IMR-90 (cell line): ENCODE data around the gene TTLL11. TPM values are rescaled to one million over a fixed set of nuclear protein-coding genes. Genes with fewer than 3 reads are reported as not detected.

ENCODE experiments used
- ATAC-seq: fragments of 200-7000 bp; cut with Tn5 transposase; 2 replicates; pipeline ENCODE4 v1.9.1; 2020; ENCODE audit warnings: low read depth, mild to moderate bottlenecking, moderate library complexity
- BruUV-seq: library from RNA; stranded (reverse); fragments of 400-500 nt; replicated peaks from 2 replicates; lab custom pipeline; 2021; lab: Mats Ljungman, UMichigan
- CTCF ChIA-PET: fragments of 300-600 bp; formaldehyde crosslinking; extraction: SDS; loops from one replicate; lab custom pipeline; 2021; ENCODE audit warnings: antibody characterized with exemption; lab: Yijun Ruan, JAX
- POLR2A ChIA-PET: fragments of 300-600 bp; sonication (Branson Sonifier 250); formaldehyde crosslinking; loops from one replicate; lab custom pipeline; 2022; ENCODE audit warnings: antibody characterized with exemption; ENCODE audit not compliant: unreplicated experiment; lab: Charles Lee
- DNase-seq: peaks from one replicate; pipeline ENCODE4 v3.0.0; 2013
- H2AFZ ChIP-seq: replicated peaks from 2 replicates; pipeline ENCODE3; 2013; ENCODE audit warnings: low read length, mild to moderate bottlenecking; ENCODE audit not compliant: poor library complexity
- H2AK5ac ChIP-seq: 2 replicates; pipeline ENCODE4 v1.6.1; 2013; ENCODE audit warnings: low read depth, low read length, inconsistent platforms
- H2AK9ac ChIP-seq: replicated peaks from 2 replicates; pipeline ENCODE3; 2013; ENCODE audit warnings: mild to moderate bottlenecking, low read depth, low read length, moderate library complexity; ENCODE audit not compliant: poor library complexity
- H2BK120ac ChIP-seq: 2 replicates; pipeline ENCODE4 v1.6.1; 2013; ENCODE audit warnings: low read depth, low read length, inconsistent platforms
- H2BK15ac ChIP-seq: 3 replicates; pipeline ENCODE4 v1.6.1; 2013; ENCODE audit warnings: low read depth, low read length, inconsistent platforms
- H2BK20ac ChIP-seq: 2 replicates; pipeline ENCODE4 v1.6.1; 2013; ENCODE audit warnings: low read depth, mild to moderate bottlenecking, inconsistent platforms, low read length, moderate library complexity
- H2BK5ac ChIP-seq: 2 replicates; pipeline ENCODE4 v1.6.1; 2013; ENCODE audit warnings: mild to moderate bottlenecking, low read depth, low read length, inconsistent platforms; ENCODE audit not compliant: poor library complexity, severe bottlenecking
- H3K14ac ChIP-seq: replicated peaks from 2 replicates; pipeline ENCODE4 v1.6.1; 2013; ENCODE audit warnings: low read depth, low read length, inconsistent platforms
- H3K18ac ChIP-seq: 2 replicates; pipeline ENCODE4 v1.6.1; 2013; ENCODE audit warnings: low read depth, low read length, control low read depth
- H3K23ac ChIP-seq: 2 replicates; pipeline ENCODE4 v1.6.1; 2013; ENCODE audit warnings: low read depth, low read length, inconsistent platforms
- H3K27ac ChIP-seq: 2 replicates; pipeline ENCODE4 v1.5.1; 2013; ENCODE audit warnings: mild to moderate bottlenecking, control low read depth, low read length; ENCODE audit not compliant: insufficient read depth
- H3K27me3 ChIP-seq: 2 replicates; pipeline ENCODE4 v1.6.1; 2013; ENCODE audit warnings: low read length; ENCODE audit not compliant: control insufficient read depth, insufficient read depth
- H3K36me3 ChIP-seq: 2 replicates; pipeline ENCODE4 v1.6.1; 2013; ENCODE audit warnings: low read length, mixed read lengths; ENCODE audit not compliant: control insufficient read depth, insufficient read depth
- H3K4ac ChIP-seq: 2 replicates; pipeline ENCODE4 v1.6.1; 2013; ENCODE audit warnings: low read depth, low read length, inconsistent platforms
- H3K4me1 ChIP-seq: 2 replicates; pipeline ENCODE4 v1.6.1; 2013; ENCODE audit warnings: low read length, mixed read lengths; ENCODE audit not compliant: control insufficient read depth, insufficient read depth
- H3K4me2 ChIP-seq: 2 replicates; pipeline ENCODE4 v1.6.1; 2013; ENCODE audit warnings: low read depth, mild to moderate bottlenecking, control low read depth, low read length, moderate library complexity
- H3K4me3 ChIP-seq: 2 replicates; pipeline ENCODE4 v1.5.1; 2013; ENCODE audit warnings: low read depth, mild to moderate bottlenecking, control low read depth, low read length, moderate library complexity; ENCODE audit not compliant: insufficient read depth
- H3K56ac ChIP-seq: 2 replicates; pipeline ENCODE4 v1.6.1; 2013; ENCODE audit warnings: low read length, inconsistent platforms; ENCODE audit not compliant: insufficient read depth; ENCODE audit errors: extremely low read depth
- H3K79me1 ChIP-seq, 2 experiments: 2 replicates each; pipeline ENCODE4 v1.6.1; 2013; ENCODE audit warnings: low read length in 2 of 2, inconsistent platforms in 1 of 2, low read depth in 1 of 2
- H3K9ac ChIP-seq: 2 replicates; pipeline ENCODE4 v1.6.1; 2013; ENCODE audit warnings: low read depth, low read length, control low read depth
- H3K9me1 ChIP-seq: 2 replicates; pipeline ENCODE4 v1.6.1; 2013; ENCODE audit warnings: low read length, inconsistent platforms; ENCODE audit not compliant: insufficient read depth
- H3K9me3 ChIP-seq: 2 replicates; pipeline ENCODE4 v1.6.1; 2013; ENCODE audit warnings: low read length; ENCODE audit not compliant: control insufficient read depth, insufficient read depth
- H4K20me1 ChIP-seq: 2 replicates; pipeline ENCODE4 v1.6.1; 2013; ENCODE audit warnings: low read length, inconsistent platforms; ENCODE audit not compliant: insufficient read depth
- H4K5ac ChIP-seq: 2 replicates; pipeline ENCODE4 v1.6.1; 2013; ENCODE audit warnings: mild to moderate bottlenecking, low read depth, low read length, control low read depth
- H4K8ac ChIP-seq, 2 experiments: 2 replicates each; pipeline ENCODE4 v1.6.1; 2013; ENCODE audit warnings: low read depth in 2 of 2, low read length in 2 of 2, control low read depth in 1 of 2, inconsistent platforms in 1 of 2
- H4K91ac ChIP-seq: 2 replicates; pipeline ENCODE4 v1.6.1; 2013; ENCODE audit warnings: low read depth, low read length, inconsistent platforms; ENCODE audit not compliant: insufficient read depth
- BHLHE40 ChIP-seq: fragments of 150-350 bp; IDR thresholded peaks from 2 replicates; pipeline ENCODE4 v1.6.1; 2016; ENCODE audit warnings: mild to moderate bottlenecking, low read depth, low read length
- ELK1 ChIP-seq: fragments of 150-350 bp; IDR thresholded peaks from 2 replicates; pipeline ENCODE4 v1.6.1; 2016; ENCODE audit warnings: low read depth, mild to moderate bottlenecking, low read length, moderate library complexity, borderline replicate concordance
- FOS ChIP-seq: fragments of 150-350 bp; IDR thresholded peaks from 2 replicates; pipeline ENCODE4 v1.6.1; 2016; ENCODE audit warnings: low read depth, low read length
- MXI1 ChIP-seq: IDR thresholded peaks from 2 replicates; pipeline ENCODE4 v1.6.1; 2012; ENCODE audit warnings: low read depth, mild to moderate bottlenecking, low read length, moderate library complexity, borderline replicate concordance
- NFE2L2 ChIP-seq: fragments of 150-350 bp; IDR thresholded peaks from 2 replicates; pipeline ENCODE4 v1.6.1; 2016; ENCODE audit warnings: low read depth, mild to moderate bottlenecking, low read length
- POLR2A ChIP-seq: IDR thresholded peaks from 2 replicates; pipeline ENCODE4 v1.6.1; 2012; ENCODE audit warnings: mild to moderate bottlenecking, low read depth, low read length
- RFX5 ChIP-seq: IDR thresholded peaks from 2 replicates; pipeline ENCODE4 v1.8.0; 2012; ENCODE audit warnings: low read depth, mild to moderate bottlenecking, low read length, moderate library complexity
- USF2 ChIP-seq: fragments of 150-350 bp; IDR thresholded peaks from 2 replicates; pipeline ENCODE4 v1.6.1; 2017; ENCODE audit warnings: mild to moderate bottlenecking, antibody characterized with exemption, low read length, low read depth
- WGBS, 2 experiments: methylation state at CpG; one replicate each; pipeline versions ENCODE4 v1.1.5 to v1.1.7; 2013; ENCODE audit warnings: missing lambda C conversion rate in 2 of 2; ENCODE audit not compliant: insufficient read length in 1 of 2; ENCODE audit errors: extremely low coverage in 2 of 2; 5-methylcytosine and 5-hydroxymethylcytosine counted together
- dilution Hi-C: fragments of 300-500 bp; cut with HindIII; formaldehyde crosslinking; loops from one replicate; pipeline ENCODE4 v1.14.3; 2018; ENCODE audit warnings: low sequenced_read_pairs; ENCODE audit not compliant: unreplicated experiment
- in situ Hi-C: fragments of 300-500 bp; cut with MboI; formaldehyde crosslinking; loops from 3 replicates; pipeline ENCODE4 v1.14.3; 2019; ENCODE audit warnings: low sequenced_read_pairs, inconsistent platforms, mixed read lengths
- intact Hi-C: fragments of 100-400 bp; cut with micrococcal nuclease; formaldehyde crosslinking; loops from 2 replicates; pipeline ENCODE4 v1.10.0; 2022
- polyA plus RNA-seq, 3 experiments: library from polyadenylated mRNA; depleted of rRNA; stranded (reverse); fragments of >200 nt; gene quantifications; 2 replicates each; pipeline ENCODE4 v1.2.3, GENCODE V29; 2012; ENCODE audit warnings: low replicate concordance in 1 of 3
- total RNA-seq: library from RNA; depleted of rRNA; stranded (reverse); fragments of >200 nt; gene quantifications from 2 replicates; pipeline ENCODE4 v1.2.3, GENCODE V29; 2012

The TTLL11 gene
- total and polyA plus RNA-seq, 2 of the 4 experiments (the other 2 are of a cell fraction) = 2.0 to 4.6 TPM

- peak overlapping the region; percentile 69; the same call in 1 of the 2 replicates for H2BK20ac ChIP-seq
- H4K91ac ChIP-seq = peak overlapping the region; percentile 11; the same call in 1 of the 2 replicates
- WGBS, 2 experiments = no CpG with 5 or more reads among the region's 4 CpGs
- H4K8ac ChIP-seq = 0 out of 4 replicates have a peak overlapping the region, but pooled peaks of 1 of the 2 experiments have one; percentile 34
- H2BK5ac ChIP-seq = no peak overlapping the region
- in situ Hi-C loops = no loop called here
- intact Hi-C loops = no loop called here
- BruUV-seq = no TSS peak
- ChIA-PET CTCF (no interaction called here), POLR2A (no interaction called here)
- H3K9me1 ChIP-seq = peaks cover 13% of the 10 kb centered on the region
- H2AK9ac ChIP-seq = peak overlapping the region; percentile 31
- peak overlapping the region; percentile 78 for H2AK5ac ChIP-seq
- H3K23ac ChIP-seq = peak overlapping the region; percentile 54; the same call in 1 of the 2 replicates
- peak overlapping the region; percentile 36 for H3K14ac ChIP-seq
- ATAC-seq (peak; percentile 44), DNase-seq (peak; percentile 47)
- H3K27ac ChIP-seq = no peak overlapping the region
- H3K56ac ChIP-seq = no peak overlapping the region
- no peaks in the 10 kb centered on the region for H3K27me3 ChIP-seq
- H3K9ac ChIP-seq = no peak overlapping the region
- no peak overlapping the region for H3K4me2 ChIP-seq
- peak overlapping the region; percentile 69; the same call in 1 of the 2 replicates for H2BK120ac ChIP-seq
- H2BK15ac ChIP-seq = peak overlapping the region; percentile 40; the same call in 1 of the 3 replicates
- H2AFZ ChIP-seq = no peak overlapping the region
- peaks cover 9% of the 10 kb centered on the region for H3K4me1 ChIP-seq
- no peaks in the 10 kb centered on the region for H4K20me1 ChIP-seq
- no peak overlapping the region for H3K18ac ChIP-seq
- TF ChIP-seq NFE2L2 (no peak), MXI1 (no peak), RFX5 (no peak), POLR2A (no peak), USF2 (no peak), ELK1 (no peak), FOS (no peak), BHLHE40 (no peak)
- no peaks in the 10 kb centered on the region for H3K36me3 ChIP-seq
- peaks cover 0 to 7% of the 10 kb centered on the region in 2 experiments; a peak in 1 of 4 replicates for H3K79me1 ChIP-seq
- H3K4ac ChIP-seq = peak overlapping the region; percentile 15
- no peak overlapping the region for H3K4me3 ChIP-seq
- no peaks in the 10 kb centered on the region for H3K9me3 ChIP-seq
- no peak overlapping the region for H4K5ac ChIP-seq
- dilution Hi-C loops = no loop called here
Measured at GRCh38 chr9:121945849-121946248, 147.3 kb downstream of the TTLL11 start.
